NCI-H1436 treated with DMSO at 0.1 percent for 48 hours (cell line): Measurements from ENCODE around the gene TMEM182.

Experiments
- DNase-seq: peaks from one replicate; lab custom pipeline; 2025; lab: John Stamatoyannopoulos, UW

The TMEM182 gene

GRCh38 chr2:102761763-102762162 lies at the start of gene TMEM182:
Gene TMEM182 (plus strand): TSS chr2:102762031. CDS start chr2:102762218, 187 bp downstream.
- no peak for DNase-seq

DNA sequence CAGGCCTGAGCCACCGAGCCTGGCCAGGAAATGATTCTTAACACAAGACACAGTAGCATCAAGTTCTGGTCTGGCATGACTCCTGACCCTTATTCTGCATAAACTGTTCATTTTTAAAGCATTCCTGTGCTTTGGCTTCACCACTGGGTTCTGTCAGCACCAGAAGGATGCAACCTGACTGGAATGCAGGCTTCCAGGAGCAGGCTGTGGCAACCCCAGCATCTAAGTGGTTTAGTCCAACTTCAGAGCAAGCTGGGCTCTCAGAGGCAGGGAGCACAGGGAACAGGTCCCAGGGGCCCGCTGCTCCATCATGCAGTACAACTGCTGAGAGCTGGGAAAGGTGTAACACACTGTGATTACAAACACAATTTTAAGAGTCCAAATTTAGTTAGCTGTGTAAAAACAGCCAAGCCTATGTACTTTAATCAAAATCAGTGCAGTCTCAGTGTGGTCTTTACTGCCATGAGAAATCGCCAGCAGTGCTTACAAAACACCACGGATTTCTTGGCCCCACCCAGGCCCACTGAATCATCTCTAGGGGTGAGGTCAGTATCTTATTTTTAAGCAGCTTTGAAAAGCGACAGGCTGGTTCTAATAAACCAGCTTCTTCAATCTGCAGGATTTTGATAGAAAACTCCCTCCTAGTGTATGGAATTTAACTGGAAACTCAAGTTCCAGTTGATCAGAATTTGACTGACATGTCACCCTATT lies 44.4 kb upstream of the TMEM182 start:
- no peak for DNase-seq

DNA sequence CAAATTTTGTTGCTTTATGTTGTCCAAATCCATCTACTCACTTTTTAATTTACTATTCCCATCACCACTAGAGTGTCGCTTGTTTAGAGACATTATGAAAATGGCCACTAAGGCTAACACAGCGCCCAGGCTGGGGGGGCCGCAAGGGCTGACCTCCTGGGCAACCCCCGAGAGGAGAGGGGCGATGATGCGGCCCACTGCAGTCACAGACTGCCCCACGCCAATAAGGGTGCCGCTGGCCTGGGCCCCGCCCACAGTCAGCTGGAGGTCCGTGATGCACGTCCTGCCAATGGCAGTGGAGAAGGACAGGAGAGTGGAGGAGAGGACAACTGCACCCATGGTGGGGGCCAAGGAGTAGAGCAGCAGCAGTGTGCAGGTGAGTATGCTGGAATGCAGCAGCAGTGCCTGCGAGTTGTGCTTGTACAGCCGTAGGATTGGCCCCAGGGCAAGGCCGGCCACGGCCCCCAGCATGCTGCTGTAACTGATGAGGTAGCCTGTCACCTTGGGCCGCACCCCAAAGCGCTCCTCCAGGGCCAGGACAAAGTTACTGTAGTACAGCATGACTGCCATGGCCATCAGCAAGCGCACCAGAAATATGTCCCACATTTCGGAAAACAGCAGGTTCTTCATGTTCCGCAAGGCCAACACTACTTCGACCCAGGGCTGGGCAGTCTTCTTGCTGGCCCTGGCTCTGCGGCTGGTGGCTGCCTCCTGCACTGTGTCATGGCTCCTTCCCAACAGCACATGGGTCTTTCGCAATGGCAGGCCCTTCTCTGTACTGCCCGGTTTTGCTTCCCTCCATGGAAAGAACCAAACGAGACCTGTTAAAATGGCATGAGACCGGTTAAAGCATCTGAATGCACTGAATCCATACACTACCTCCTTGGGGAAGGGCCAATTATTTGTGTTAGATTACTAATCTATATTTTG lies 43.2 kb upstream of the TMEM182 start:
- DNase-seq, result no peak

DNA sequence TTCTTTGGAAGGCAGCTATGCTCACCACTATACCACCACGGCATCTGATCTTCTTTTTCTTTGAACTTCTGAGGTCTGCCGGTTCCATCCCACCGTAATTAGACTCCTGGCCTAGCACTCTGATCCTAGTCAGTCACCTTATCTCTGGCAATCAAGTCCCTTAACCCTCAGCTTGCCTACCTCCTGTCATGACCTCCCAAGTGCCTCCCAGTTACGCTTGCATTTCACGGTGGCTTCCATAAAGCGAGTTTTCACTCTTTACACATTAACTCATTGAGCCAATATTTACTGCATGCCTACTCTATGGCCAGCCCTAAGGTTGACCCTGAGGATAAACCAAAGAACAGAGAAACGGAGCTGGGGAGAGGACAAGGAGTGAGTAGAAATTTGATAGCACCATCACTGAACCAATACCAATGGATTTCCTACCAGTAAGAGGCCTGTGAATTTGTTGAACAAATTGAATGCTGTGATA lies 37.8 kb upstream of the TMEM182 start:
- no peak for DNase-seq

GRCh38 chr2:102724553-102724952 lies 37.3 kb upstream of the TMEM182 start:
- DNase-seq, result no peak

DNA sequence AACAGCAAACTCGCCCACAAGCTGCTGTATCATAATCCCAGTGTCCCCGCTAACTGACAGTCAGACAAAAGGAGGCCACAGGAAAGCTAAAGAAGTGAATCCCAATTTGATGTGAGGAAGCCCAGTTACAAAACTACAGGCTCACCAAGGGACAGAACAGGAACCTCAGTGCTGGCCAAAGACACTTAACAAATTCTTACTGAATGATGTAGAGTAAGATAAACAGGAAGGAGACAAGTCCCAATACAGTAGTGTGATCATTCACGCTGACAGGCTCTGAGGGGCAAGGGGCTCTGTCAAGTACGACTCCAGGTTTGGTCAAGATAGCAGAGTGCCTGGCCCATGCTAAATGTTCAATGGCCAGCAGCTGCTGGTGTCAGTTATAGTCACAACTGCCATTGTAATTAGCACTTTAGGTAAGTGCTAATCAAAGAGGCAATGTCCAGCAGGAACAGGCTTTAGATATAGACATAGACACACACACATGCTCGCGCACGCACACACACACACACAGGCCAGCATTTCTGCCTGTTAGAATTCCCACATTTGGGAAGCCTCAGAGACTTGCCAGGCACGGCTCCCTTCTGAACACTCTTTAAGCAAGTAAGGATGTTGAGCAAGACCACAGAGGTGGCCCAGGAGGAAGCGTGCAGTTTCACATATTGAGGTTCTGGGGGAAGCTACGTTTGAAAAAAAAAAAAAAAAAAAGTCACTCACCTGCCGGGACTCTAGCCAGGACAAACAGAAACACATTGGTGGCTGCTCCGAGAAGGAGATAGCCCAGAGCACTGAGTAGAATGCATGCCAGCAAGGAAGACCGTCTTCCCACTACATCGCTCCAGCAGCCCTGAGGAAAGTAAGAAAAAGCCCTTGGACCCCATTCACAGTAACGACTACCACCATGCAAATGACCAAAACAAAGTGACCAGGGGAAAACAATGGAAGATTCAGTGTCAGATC lies 35.4 kb upstream of the TMEM182 start:
- no peak for DNase-seq

DNA sequence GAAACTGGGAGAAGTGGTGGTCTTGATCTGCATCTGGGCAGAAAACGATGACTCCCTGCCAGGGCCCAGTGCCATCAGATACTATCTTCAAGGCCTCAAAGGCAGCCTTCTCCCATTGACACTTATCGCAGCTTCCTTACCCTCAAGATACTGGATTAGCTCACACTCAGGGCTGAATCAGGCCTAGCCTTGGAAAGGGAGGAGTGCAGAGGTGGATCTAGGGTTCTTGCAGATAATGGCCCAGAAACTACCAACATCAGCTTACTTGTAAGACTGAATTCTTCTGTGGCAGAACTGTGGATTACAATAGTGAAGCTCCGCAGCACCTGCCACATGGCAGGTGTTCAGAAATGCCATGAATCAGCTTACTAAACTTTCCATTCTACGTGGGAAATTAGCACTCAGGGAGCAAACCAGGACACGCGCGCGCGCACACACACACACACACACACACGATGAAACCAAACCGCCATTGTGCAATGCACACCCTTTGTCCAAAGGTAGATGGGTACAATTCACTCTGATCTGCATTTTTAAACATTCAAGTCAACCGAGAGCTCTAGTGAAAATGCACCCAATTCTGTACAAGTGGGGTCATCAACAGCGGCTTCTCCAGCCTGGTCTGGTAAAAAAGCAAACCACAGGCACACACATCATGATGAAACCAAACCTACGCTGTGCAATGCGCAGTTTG lies 26.3 kb upstream of the TMEM182 start:
- DNase-seq, result no peak

- no peak for DNase-seq
Measured at GRCh38 chr2:102736110-102736409, 25.8 kb upstream of the TMEM182 start.

GRCh38 chr2:102736410-102737409 lies 25.1 kb upstream of the TMEM182 start:
- DNase-seq, result no peak

GRCh38 chr2:102737431-102737830 lies 24.4 kb upstream of the TMEM182 start:
- DNase-seq, result no peak

GRCh38 chr2:102743259-102743658 lies 18.6 kb upstream of the TMEM182 start:
- DNase-seq, result no peak

- DNase-seq, result no peak
Measured at GRCh38 chr2:102748107-102748506, 13.7 kb upstream of the TMEM182 start.

- no peak for DNase-seq
Measured at GRCh38 chr2:102749938-102750337, 11.9 kb upstream of the TMEM182 start.

GRCh38 chr2:102753563-102754159 lies 8.2 kb upstream of the TMEM182 start:
- DNase-seq, result no peak

GRCh38 chr2:102754456-102755145 lies 7.2 kb upstream of the TMEM182 start:
- no peak for DNase-seq

DNA sequence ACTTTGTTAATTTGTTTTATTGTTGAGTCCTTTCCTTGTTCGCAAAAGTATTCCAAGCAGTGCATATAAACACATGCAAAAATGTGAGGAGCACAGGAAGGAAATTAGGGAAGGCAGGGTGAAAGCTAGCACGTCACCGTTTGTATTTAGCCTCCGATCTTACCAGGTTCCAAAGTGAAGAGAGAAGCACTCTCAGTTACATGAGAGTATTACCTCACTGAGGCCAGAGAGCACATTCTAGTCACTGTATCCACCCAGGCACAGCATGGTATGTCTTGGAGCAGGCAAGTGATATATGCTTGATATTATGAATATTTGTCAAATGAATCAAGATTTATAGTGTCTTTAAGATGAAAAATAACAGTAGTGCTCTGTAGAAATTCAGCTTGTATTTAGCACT lies 6.5 kb upstream of the TMEM182 start:
- DNase-seq, result no peak

DNA sequence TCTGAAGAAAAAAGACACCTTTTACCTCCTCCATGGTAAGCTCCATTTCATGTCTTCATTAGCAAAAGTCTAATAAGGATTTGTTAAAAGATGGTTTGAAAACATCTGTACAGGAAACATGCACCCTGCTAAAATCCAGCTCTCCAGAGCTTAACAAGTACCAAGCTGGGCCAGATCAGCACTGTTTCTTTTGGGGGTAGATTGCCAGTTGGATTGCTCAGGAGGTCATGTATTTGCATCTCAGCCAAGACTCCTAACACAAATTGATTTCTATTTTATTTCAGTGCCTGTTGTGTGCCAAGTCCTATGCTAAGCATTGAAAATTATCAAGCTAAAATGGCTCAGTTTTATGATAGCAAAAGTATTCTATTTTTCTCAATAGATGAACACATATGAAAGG lies 3.4 kb upstream of the TMEM182 start:
- no peak for DNase-seq

GRCh38 chr2:102764083-102764482 lies 2.3 kb downstream of the TMEM182 start:
- DNase-seq, result no peak

DNA sequence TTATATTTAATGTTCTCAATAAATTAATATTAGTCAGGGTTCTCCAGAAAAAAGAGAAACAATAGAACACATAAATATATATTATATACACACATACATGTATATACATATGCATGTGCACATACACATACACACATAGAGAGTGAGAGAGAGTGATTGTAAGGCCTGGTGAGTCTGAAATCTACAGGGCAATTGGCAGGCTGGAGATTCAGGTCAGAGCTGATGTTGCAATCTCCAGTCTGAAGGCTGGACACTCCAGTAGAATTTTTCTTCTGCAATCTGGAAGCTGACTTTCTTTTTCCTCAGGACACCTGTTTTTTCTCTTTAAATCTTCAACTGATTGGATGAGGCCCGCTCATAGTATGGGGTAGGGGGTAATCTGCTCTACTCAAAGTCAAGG lies 3.2 kb downstream of the TMEM182 start:
- no peak for DNase-seq
